Measurements from ENCODE around the gene PRR5L. TPM values are rescaled to one million over a fixed set of nuclear protein-coding genes. Genes with fewer than 3 reads are reported as not detected.

The PRR5L gene
- polyA plus RNA-seq, 1 of the 3 experiments (the other 2 are of a cell fraction): 0.46 TPM

DNA sequence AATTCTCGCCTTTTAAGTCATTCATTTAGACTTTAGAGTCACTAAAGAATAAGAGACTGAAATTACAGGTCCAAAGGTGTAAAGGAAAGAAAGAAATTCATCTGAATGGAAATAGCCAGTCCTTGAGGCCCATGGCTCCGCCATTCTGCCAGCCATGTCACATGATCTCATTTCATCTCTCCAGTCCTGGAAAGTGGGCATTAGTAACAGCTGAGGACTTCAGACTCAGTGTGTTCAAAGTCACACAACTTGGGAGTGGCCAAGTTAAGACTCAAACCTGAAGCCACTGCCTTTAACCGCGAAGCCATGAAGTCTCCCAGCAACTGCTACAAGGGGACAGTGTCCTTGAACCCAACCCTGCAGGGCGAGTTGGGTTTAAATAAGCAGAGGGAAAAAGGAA lies 103.7 kb downstream of the PRR5L start (continued):
- TF ChIP-seq, protein P1, sequence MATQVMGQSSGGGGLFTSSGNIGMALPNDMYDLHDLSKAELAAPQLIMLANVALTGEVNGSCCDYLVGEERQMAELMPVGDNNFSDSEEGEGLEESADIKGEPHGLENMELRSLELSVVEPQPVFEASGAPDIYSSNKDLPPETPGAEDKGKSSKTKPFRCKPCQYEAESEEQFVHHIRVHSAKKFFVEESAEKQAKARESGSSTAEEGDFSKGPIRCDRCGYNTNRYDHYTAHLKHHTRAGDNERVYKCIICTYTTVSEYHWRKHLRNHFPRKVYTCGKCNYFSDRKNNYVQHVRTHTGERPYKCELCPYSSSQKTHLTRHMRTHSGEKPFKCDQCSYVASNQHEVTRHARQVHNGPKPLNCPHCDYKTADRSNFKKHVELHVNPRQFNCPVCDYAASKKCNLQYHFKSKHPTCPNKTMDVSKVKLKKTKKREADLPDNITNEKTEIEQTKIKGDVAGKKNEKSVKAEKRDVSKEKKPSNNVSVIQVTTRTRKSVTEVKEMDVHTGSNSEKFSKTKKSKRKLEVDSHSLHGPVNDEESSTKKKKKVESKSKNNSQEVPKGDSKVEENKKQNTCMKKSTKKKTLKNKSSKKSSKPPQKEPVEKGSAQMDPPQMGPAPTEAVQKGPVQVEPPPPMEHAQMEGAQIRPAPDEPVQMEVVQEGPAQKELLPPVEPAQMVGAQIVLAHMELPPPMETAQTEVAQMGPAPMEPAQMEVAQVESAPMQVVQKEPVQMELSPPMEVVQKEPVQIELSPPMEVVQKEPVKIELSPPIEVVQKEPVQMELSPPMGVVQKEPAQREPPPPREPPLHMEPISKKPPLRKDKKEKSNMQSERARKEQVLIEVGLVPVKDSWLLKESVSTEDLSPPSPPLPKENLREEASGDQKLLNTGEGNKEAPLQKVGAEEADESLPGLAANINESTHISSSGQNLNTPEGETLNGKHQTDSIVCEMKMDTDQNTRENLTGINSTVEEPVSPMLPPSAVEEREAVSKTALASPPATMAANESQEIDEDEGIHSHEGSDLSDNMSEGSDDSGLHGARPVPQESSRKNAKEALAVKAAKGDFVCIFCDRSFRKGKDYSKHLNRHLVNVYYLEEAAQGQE (IDR thresholded peaks at IDR 0.05; ENCODE audit: low read depth, low read length): no peak
- TF ChIP-seq FOSL2 (IDR thresholded peaks at IDR 0.05; ENCODE audit: borderline replicate concordance, low read depth) (no peak), FOXM1 (IDR thresholded peaks at IDR 0.05; ENCODE audit: low read depth) (no peak), YY1 (IDR thresholded peaks at IDR 0.05; ENCODE audit: low read depth) (no peak), JUND (IDR thresholded peaks at IDR 0.05) (no peak)

DNA sequence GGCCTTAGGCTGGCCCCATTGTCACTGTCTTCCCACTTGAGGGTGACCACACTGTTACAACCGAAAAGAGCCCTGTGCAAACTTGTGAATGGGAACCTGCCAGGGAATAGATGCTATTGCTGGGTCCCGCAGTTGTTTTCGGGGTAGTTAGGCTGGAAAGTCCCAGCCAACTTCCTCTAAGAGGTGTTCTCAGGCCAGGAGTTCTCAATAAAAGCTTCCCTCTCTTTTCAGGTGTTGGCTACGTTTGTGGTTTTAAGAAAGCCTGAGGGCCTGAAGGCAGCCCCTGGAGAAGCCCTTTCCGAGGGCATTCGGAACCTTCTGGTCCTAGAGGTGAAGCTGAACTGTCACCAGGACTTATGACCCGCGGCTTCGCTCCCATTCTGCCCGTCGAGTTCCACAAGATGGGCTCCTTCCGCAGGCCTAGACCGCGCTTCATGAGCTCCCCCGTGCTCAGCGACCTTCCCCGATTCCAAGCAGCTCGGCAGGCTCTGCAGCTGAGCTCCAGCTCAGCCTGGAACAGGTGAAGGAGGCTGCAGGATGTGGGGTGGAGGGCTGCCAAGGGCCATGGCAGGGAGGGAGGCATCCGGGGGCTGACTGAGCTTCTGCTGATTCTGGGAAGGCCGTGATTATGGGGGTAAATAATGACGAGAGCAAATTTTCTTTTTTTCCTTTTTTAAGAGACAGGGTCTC lies 104.8 kb downstream of the PRR5L start:
- H3K36me3 ChIP-seq (replicated peaks in 1 of 2; ENCODE audit: control insufficient read depth in 1 of 2, insufficient read depth in 2 of 2, low read length in 1 of 2): no peaks in the 10 kb centered on the region
- H3K9ac ChIP-seq: no peak overlapping the region
- no peaks in the 10 kb centered on the region for H3K9me3 ChIP-seq
- H2AFZ ChIP-seq (ENCODE audit: low read depth): no peak overlapping the region
- no peak for DNase-seq
- no peaks in the 10 kb centered on the region for H3F3A ChIP-seq (replicated peaks; ENCODE audit: insufficient read depth)
- no peaks in the 10 kb centered on the region for H3K79me2 ChIP-seq (ENCODE audit: insufficient read depth)
- CTCF ChIA-PET: interaction anchor here (1.3 kb wide), 1 partner anchor 23 kb away, joined by 3 read pairs; no protein-coding TSS in a partner anchor
- 81% methylated on average over 15 of the region's 21 CpGs for WGBS (ENCODE audit: low lambda C conversion rate)
- H4K20me1 ChIP-seq (ENCODE audit: insufficient read depth): no peaks in the 10 kb centered on the region
- H3K27ac ChIP-seq (ENCODE audit: low read depth in 2 of 2, low read length in 1 of 2): no peak overlapping the region
- H3K9me2 ChIP-seq: no peaks in the 10 kb centered on the region
- POLR2A ChIA-PET: no interaction called here
- no peaks in the 10 kb centered on the region for H3K27me3 ChIP-seq (ENCODE audit: insufficient read depth)
- no peak overlapping the region for H3K4me3 ChIP-seq (ENCODE audit: low read depth in 2 of 2, low read length in 1 of 2)
- H3K4me1 ChIP-seq (ENCODE audit: control insufficient read depth in 1 of 2, insufficient read depth in 2 of 2, low read depth in 1 of 2, low read length in 1 of 2): no peaks in the 10 kb centered on the region
- H3K4me2 ChIP-seq: no peak overlapping the region
- TF ChIP-seq CHD2 (IDR thresholded peaks at IDR 0.05; ENCODE audit: low read length, partially characterized antibody) (no peak), MEF2A (IDR thresholded peaks at IDR 0.05; ENCODE audit: borderline replicate concordance, low read depth) (no peak), TCF12 (IDR thresholded peaks at IDR 0.05) (no peak), NFIC (IDR thresholded peaks at IDR 0.05; ENCODE audit: borderline replicate concordance) (no peak), MXI1 (IDR thresholded peaks at IDR 0.05; ENCODE audit: low read depth, low read length) (no peak), FOSL2 (IDR thresholded peaks at IDR 0.05; ENCODE audit: borderline replicate concordance, low read depth) (no peak), TAF1 (IDR thresholded peaks at IDR 0.05; ENCODE audit: borderline replicate concordance, low read depth, low read length) (no peak), YY1 (IDR thresholded peaks at IDR 0.05; ENCODE audit: low read depth) (no peak)
- TF ChIP-seq, protein P2, sequence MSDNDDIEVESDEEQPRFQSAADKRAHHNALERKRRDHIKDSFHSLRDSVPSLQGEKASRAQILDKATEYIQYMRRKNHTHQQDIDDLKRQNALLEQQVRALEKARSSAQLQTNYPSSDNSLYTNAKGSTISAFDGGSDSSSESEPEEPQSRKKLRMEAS (IDR thresholded peaks at IDR 0.05; ENCODE audit: low read depth): no peak
- TF ChIP-seq, protein P3, sequence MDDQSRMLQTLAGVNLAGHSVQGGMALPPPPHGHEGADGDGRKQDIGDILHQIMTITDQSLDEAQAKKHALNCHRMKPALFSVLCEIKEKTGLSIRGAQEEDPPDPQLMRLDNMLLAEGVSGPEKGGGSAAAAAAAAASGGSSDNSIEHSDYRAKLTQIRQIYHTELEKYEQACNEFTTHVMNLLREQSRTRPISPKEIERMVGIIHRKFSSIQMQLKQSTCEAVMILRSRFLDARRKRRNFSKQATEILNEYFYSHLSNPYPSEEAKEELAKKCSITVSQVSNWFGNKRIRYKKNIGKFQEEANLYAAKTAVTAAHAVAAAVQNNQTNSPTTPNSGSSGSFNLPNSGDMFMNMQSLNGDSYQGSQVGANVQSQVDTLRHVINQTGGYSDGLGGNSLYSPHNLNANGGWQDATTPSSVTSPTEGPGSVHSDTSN (IDR thresholded peaks at IDR 0.05): no peak
- TF ChIP-seq, protein P1 (IDR thresholded peaks at IDR 0.05; ENCODE audit: low read depth, low read length): no peak
- TF ChIP-seq, protein P4, sequence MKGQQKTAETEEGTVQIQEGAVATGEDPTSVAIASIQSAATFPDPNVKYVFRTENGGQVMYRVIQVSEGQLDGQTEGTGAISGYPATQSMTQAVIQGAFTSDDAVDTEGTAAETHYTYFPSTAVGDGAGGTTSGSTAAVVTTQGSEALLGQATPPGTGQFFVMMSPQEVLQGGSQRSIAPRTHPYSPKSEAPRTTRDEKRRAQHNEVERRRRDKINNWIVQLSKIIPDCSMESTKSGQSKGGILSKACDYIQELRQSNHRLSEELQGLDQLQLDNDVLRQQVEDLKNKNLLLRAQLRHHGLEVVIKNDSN (IDR thresholded peaks at IDR 0.05; ENCODE audit: borderline replicate concordance, low read depth): no peak
- TF ChIP-seq, protein P5, sequence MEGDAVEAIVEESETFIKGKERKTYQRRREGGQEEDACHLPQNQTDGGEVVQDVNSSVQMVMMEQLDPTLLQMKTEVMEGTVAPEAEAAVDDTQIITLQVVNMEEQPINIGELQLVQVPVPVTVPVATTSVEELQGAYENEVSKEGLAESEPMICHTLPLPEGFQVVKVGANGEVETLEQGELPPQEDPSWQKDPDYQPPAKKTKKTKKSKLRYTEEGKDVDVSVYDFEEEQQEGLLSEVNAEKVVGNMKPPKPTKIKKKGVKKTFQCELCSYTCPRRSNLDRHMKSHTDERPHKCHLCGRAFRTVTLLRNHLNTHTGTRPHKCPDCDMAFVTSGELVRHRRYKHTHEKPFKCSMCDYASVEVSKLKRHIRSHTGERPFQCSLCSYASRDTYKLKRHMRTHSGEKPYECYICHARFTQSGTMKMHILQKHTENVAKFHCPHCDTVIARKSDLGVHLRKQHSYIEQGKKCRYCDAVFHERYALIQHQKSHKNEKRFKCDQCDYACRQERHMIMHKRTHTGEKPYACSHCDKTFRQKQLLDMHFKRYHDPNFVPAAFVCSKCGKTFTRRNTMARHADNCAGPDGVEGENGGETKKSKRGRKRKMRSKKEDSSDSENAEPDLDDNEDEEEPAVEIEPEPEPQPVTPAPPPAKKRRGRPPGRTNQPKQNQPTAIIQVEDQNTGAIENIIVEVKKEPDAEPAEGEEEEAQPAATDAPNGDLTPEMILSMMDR (IDR thresholded peaks at IDR 0.05): no peak

Measured in SK-N-SH (cell line).